GM18511 (cell line): ENCODE data around the gene SPECC1.
"Not testable (repeated sequence)": the region's sequence is repeated elsewhere in the genome, so short reads cannot be mapped to it uniquely, and the experiment has no call there.

Source experiments
- ATAC-seq: cut with Tn5 transposase; IDR thresholded peaks from one replicate; pipeline ENCODE4 v1.9.1; 2021; ENCODE audit warnings: mild to moderate bottlenecking, moderate library complexity; ENCODE audit not compliant: unreplicated experiment

SPECC1 gene

DNA sequence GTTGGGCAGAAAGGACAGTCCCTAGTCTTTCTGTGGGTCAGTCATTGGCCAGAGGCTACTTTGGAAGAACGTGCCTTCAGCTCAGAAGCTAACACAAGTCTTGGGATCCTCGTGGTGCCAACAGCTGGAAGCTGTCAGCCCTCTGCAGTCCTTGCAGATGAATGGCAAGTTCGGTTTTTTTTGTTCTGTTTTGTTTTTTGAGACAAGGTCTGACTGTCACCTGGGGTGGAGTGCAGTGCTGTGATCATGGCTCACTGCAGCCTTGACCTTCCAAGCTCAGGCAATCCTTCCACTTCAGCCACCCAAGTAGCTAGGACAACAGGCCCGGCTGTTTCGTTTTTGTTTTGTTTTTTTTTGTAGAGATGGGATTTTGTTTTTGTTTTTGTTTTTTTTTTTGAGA, 149.4 kb downstream of the SPECC1 start:
- no peak for ATAC-seq

DNA sequence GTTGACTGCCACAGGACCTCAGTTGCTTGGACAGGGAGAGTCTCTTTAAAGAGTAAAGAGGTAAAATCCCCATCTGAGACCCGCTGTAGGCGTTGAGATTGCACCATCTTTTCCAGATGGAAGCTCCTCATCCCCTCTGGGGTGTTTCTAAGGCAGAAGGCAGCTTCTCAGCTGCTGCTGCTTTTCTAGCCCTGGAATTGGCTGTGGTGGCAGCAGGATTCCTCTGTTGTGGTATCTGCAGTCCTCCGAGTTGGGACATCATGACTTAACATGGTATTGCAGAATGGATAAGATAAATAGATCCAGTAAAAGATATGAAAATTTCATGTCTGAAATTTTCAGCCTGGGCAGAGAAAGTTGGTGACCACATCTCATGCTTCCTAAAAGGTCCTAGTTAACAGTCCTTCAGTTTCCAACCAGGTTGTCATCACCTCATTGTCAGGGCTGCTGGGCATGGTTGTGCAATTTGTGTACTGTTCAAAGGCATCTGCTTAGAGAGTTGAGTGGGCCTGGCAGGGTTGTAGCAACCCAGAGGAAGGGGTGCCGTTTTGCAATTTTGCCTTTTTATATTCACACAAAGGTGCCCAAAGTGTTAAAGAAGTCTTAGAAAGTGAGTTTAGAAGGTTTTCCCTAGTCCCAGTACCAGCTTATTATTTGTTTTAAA, 150.4 kb downstream of the SPECC1 start:
- no peak for ATAC-seq

DNA sequence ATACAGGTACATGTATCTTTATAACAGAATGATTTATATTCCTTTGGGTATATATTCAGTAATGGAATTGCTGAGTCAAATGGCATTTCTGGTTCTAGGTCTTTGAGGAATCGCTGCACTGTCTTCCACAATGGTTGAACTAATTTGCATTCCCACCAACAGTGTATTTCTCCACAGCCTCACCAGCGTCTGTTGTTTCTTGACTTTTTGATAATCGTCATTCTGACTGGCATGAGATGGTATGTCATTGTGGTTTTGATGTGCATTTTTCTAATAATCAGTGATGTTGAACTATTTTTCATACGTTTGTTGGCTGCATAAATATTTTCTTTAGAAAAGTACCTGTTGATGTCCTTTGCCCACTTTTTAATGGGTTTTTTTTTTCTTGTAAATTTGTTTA, 156.4 kb downstream of the SPECC1 start:
- not testable (repeated sequence) for ATAC-seq

DNA sequence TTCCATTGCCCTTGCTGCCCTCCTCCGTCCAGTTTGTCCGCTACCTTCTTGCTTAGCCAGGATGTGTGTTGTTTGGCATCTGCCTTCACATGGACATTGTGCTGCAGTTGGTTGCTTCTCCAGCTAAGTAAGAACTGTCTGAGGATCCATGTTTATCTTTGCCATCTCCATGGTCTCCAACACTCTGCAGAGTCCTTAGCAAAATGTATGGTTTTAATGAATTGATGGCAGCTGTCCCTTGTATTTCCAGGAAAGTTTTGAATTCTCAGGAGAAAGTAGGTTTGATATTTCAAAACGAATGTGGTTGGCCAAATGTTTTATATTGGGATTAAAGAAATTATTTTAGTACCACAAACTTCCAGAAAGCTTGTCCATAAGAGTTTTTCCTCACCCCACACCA, 160.9 kb downstream of the SPECC1 start:
- ATAC-seq, result no peak

DNA sequence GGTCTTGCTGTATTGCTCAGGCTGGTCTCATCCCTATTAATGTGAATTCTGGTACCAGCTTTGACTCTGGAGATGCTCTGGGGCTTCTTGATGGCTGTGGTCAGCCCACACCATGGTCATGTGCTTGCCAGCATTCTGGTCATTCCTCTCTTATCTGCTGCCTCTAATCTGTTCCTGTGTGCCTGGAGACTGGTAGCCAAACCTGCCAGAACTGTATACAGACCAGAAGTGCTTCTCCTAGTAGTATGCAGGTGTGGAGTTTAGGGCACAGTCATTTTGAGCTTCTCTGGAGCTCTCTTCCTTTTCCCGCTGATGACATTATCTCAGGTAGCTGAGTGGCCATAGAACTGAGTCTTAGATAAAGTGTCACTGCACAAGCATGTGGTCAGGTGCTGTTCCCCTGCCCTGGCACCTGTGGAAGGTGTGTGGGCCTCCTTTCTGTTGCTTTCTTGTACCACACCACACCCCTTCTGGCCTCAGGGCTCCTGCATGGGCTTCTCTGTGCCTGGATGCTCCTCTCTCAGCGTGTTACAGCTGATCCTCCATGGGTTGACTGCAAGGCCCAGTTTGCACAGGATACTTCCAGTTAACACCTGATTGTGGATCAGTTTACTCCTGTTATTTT, 162.7 kb downstream of the SPECC1 start:
- ATAC-seq, result no peak

DNA sequence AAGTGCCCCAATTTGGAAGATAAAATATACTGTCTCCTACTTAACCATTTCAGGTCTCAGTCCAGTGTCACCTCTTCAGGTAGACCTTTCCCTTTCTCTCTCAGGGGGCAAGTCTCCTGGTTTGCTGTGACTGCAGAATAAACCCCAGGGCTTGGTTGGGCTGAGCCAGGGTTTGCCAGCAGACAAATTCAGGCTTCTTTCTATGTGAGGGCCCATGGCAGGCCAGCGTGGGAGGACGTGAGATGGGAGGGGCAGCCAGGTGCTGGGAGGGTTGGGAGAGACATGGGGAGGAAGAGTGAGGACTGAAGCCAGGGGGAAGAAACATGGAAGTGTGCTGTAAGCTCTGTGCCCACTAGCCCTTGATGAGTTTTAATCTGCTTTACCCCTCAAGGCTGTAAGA, 163.2 kb downstream of the SPECC1 start:
- no peak for ATAC-seq

DNA sequence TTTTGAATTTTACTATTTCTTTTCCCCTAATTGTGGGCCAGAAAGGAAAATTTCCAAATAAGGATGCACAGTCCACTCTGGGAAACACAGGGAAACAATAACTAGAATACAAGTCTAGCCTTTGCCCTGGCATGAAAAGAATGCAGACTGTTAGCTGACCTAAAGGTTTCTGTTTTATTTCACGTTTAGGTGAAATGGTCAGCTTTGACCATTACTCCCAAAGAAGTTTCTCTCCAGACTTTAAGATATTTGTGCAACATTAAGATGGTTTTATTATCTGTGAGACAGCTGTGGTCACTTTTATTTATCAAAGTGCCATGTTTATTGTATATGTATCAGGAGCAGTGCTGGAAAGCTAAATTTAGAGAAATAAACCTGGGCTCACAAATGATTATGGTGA, 163.9 kb downstream of the SPECC1 start:
- no peak for ATAC-seq

DNA sequence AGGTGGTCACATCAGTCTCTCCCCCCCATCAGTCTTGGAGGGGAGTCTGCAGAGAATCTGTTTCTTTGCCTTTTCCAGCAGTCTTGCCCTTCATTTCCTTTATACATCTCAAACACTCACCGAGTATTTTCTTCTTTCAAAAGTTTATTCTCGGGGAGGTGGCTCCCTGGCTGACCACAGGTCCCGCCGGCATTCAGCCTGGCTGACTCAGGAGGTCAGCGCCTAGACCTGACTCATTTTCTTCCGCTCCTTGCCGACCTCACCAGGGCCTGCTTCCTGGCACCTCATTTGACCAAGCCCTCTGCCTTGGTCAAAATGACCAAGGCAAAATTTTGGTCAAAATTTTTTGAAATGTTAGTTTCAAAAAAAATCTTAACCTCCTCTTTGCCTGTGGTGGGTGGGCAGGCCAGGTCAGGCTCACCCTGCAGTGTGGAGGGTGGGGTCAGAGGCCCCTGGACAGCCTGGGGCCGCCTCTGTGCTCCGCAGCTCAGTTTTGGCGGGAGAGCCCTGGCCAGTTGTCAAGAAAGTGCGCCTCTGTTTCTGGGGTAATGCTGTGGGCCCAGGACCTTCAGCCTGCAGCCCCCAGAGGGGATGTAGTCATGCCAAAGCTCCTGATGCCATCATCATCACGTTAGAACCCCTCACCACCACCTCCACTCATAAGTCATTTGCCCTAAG, 165.6 kb downstream of the SPECC1 start:
- ATAC-seq, result no peak

DNA sequence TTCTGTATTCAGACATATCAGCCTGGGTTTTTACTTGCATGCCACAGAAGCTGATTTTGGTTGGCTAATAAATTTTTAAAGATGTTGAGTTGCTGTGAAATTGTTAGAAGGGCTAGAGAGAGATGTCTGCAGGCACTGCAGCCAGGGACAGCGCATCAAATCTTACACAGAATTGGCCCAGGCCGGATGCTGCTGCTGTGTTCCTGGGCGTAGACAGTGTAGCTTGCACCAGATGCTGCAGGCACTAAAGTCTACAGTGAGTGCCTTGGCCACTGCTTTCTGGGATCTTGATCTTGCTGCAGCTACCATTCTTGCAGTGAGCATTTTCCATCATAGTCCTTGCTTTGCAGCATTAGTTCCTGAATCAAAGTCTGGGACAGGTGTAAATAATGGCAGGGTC, 169.9 kb downstream of the SPECC1 start:
- no peak for ATAC-seq

DNA sequence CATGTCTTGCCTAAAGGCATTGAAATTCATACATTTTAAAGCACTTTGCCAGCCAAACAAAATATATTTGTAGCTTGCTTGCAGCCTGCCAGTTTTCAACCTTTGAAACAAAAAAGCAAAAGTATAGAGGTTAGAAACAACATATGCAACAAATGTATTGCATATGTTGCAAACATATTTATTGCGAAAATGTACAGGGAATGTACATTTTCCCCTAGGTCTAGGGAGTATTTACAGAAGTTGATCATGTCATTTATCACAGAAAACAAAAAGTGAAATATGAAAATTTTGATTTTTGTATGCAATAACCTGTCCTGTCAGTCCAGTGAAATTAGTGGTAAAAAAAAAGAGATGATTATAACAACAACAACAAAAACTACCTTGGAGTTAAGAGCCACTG, 171.5 kb downstream of the SPECC1 start:
- ATAC-seq, result no peak

DNA sequence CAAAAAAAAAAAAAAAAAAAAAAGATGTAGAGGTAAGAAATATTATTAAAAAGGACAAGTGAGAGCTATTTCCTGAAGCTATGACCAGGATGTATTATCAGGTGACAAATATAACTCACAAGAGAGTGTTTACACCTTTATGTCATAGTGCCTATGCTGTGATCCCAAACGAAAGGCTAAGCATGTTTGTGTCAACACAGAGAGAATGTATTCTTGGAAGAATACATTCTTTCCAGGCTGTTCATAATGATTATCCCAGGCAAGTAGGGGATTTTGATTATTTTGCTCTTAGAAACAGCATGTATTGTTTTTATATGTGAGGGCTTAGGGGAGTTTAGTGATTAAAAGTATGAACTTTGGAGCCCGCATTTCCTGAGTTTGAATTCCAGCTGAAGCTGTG, 175.0 kb downstream of the SPECC1 start:
- ATAC-seq, result no peak

DNA sequence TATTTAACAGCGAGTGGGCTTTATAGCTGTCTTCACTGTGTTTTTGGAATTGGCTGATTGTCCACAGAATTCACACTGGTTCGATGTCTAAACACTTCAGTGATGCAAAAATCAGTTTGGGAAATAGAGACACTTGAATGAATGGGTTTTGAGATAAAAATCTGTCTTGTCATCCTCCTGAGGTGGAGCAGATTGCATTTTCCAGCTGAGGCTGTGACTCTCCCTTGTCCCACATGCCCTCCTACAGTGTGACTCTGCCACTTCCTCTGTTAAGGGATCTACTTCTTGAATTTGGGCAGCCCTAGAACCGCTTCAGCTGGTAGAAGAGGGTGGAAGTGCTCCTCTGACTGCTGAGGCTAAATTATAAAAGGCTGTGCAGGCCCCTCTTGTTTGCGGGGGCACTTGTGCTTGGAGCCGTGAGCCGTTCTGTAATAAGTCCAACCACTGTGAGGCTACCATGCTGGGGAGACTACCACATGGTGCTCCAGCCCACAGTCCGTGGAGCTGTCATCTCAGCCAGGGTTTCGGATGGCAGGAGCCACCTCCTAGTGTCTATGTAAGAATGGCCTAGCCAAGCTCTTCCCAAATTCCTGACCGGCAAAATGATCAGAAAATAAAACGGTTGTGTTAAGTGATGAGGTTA, 175.9 kb downstream of the SPECC1 start:
- no peak for ATAC-seq

DNA sequence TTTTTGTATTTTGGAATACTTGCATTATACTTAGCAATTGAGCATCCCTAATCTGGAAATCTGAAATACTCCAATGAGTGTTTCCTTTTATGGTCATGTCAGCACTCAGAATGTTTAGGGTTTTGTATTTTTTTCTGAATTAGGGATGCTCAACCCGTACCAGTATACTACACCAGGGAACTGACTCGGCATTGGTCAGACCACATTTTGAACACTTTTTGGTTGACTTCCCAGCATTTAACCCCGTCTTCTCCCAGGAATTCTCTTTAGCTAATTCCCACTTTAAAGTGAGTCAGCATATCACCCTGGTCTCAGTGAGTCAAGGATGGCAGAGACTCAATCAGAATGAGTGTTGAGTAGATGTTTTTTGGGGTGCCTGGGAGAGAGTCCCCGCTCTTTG, 177.9 kb downstream of the SPECC1 start:
- no peak for ATAC-seq

DNA sequence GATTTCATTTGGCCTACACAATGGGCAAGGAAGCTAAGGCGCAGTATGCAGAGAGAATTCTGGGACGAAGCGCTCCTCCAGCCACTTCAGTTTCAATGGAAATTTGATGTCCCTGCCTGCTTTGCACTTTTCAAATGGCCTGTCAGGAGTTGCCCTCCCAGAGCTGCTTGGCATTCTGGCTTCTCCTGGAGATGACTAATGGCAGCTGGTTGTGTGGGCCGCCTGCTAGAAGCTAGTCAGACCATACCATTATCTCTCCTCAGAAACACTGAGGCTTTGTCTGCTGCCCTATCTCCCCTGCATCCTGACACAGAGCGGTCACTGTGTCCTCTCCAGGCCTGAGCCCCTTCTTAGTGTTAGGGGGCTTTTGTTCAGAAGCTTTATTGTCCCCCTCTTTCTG, 180.1 kb downstream of the SPECC1 start:
- ATAC-seq, result no peak

DNA sequence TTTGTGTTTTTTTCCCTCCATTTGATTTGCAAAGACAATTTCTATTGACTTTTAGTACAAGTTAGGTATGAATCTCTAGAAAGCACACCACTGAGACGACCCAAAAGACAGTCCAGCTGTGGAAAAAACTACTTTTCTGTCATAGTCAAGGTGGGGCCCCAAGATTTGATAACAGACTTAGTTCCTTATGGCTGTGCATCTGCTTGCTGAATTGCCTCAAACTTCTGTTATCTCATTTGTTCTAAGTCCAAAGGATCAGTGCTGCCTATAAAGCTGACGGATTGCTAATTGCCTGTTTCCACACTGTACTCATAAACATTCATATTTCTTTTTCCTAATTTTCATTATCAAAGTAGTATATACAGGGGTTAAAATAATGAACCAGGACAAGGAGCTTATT, 180.8 kb downstream of the SPECC1 start:
- no peak for ATAC-seq

DNA sequence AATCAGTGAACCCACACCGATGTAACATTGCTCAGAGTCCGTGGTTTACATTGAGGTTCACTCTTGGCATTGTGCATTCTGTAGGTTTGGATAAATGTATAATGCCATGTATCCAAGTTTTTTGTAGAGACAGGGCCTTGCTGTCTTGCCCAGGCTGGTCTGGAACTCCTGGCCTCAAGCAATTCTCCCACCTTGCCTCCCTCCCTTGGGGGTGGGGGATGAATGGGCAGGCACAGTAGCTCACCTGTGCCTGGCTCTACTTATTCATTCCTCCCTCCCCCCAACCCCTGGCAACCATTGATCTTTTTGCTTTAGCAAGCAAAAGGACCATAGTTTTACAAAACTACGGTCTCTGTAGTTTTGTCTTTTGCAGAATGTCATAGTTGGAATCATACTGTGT, 181.4 kb downstream of the SPECC1 start:
- ATAC-seq, result no peak

DNA sequence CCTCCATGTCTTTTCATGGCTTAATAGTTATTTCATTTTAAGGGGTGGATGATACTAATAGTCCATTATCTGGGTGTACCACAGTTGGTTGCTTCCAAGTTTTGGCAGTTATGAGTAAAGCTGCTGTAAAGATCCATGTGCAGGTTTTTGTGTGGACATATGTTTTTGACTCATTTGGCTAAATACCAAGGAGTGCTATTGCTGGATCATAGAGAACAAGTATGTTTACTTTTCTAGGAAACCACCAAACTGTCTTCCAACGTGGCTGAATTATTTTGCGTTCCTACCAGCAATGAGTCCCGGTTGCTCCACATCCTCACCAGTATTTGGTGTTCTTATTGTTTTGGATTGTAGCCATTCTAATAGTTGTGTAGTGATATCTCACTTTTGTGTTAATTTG, 181.9 kb downstream of the SPECC1 start:
- ATAC-seq, result no peak

DNA sequence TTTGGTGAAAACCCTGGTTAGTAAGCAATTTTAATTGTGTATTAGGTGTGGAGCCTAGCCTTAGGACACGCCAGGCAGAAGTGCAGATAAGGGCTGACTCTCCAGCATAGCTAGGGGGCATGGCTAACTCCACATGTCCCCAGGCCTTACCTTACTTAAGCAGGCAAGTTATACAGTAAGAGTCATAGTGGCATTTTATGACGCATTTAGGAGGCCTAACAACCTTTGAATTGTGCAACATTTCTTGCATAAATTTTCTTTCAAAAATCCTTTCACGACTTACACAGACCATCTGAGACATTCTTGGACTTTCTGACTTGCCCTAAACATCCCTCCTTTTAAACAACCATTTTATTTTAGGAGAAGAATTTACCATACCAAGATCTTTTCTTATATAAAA, 187.1 kb downstream of the SPECC1 start:
- not testable (repeated sequence) for ATAC-seq

DNA sequence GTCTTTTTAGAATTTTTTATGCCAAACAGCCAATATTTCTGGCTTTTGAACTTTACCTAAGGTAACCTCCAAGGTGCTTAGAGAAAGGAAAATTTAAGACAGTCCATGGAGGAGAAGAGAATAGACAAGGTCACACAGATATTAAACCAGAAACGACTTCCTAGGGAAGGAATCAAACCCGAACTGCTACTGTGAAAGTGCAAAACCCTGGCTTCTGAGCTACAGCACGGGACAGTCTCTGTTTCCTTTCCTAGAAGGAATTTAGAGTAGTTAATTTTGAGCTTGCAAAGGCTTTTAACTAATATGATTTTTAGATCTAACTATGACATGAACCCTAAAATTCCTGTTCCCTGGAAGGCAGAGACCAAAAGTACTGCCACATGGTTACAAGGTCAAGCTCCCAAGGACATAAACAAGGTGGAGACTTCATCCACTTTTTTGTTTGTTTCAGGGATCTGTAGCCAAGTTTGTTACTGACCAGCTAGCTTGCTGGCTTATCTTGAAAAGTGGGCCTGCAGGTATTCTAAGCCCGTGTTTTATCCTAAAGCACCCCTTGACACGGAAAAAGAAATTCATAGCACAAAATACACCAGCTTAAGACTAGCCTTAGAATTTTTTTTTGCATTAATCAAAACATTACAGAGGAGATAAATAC, 188.2 kb downstream of the SPECC1 start:
- no peak for ATAC-seq

DNA sequence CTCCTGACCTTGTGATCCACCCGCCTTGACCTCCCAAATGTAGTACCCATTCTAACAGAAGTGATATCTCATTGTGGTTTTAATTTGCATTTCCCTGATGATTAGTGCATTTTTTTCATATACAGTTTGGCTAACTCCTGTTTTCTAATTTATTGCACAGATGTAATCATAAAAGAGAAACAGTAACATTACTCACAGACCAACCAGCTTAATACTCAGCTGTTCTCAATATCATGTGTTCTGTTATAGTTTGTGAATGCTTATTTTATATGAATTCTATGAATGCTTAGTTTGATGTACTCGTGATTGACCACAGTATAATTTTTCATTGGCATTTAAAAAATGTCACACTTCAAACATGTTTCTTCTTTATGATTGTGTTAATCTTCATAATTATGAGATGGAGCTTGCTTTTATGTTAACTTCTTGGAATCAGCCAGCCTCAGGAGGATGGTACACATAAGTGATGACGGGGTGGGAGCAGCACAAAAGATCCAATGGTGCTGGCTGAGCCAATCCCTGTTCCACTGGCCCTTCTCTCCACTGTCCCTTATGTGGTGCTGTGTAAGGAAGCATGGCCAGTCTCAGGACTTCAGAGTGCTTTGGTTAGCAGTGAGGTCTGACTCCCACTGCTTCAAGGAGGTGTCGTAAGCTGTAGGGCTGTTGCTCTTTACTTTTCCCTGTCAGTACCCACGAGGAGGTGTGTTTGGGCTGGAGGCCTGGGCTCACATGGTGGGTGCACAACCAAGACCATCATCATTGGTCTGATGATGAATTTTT, 191.0 kb downstream of the SPECC1 start:
- ATAC-seq, result no peak
